GM12875 (cell line): ENCODE results near the gene MRPL10.

ENCODE experiments used
- H3K4me3 ChIP-seq: one replicate; pipeline ENCODE4 v1.5.1; 2011; ENCODE audit warnings: low read depth, low read length, control low read depth
- CTCF ChIP-seq: IDR thresholded peaks from 2 replicates; pipeline ENCODE4 v1.5.1; 2011; ENCODE audit warnings: low read depth, mild to moderate bottlenecking, control low read depth, inconsistent platforms, low read length, moderate library complexity, borderline replicate concordance; ENCODE audit not compliant: insufficient read depth

Gene MRPL10

GRCh38 chr17:47875011-47875985 is 44.0 kb upstream of the MRPL10 start:
- TF ChIP-seq CTCF, result no peak
- H3K4me3 ChIP-seq, result no peak overlapping the region

GRCh38 chr17:47873200-47874090 is 42.1 kb upstream of the MRPL10 start:
- no peak overlapping the region for H3K4me3 ChIP-seq
- no peak for TF ChIP-seq CTCF

GRCh38 chr17:47872651-47873161 is 41.4 kb upstream of the MRPL10 start:
- no peak for TF ChIP-seq CTCF
- H3K4me3 ChIP-seq, result no peak overlapping the region

- no peak for TF ChIP-seq CTCF
- no peak overlapping the region for H3K4me3 ChIP-seq
Observed at GRCh38 chr17:47872019-47872650, 40.8 kb upstream of the MRPL10 start.

- H3K4me3 ChIP-seq, result no peak overlapping the region
- no peak for TF ChIP-seq CTCF
Observed at GRCh38 chr17:47871048-47871447, 39.7 kb upstream of the MRPL10 start.

GRCh38 chr17:47870056-47870455 is 38.7 kb upstream of the MRPL10 start:
- TF ChIP-seq CTCF, result no peak
- H3K4me3 ChIP-seq, result no peak overlapping the region
